GM21367 (cell line): ENCODE data around the gene LEPROT.
"Not testable (repeated sequence)": the region's sequence is repeated elsewhere in the genome, so short reads cannot be mapped to it uniquely, and the experiment has no call there.

Experiments
- ATAC-seq: cut with Tn5 transposase; IDR thresholded peaks from one replicate; pipeline ENCODE4 v1.9.1; 2021; ENCODE audit not compliant: unreplicated experiment

Gene LEPROT

DNA sequence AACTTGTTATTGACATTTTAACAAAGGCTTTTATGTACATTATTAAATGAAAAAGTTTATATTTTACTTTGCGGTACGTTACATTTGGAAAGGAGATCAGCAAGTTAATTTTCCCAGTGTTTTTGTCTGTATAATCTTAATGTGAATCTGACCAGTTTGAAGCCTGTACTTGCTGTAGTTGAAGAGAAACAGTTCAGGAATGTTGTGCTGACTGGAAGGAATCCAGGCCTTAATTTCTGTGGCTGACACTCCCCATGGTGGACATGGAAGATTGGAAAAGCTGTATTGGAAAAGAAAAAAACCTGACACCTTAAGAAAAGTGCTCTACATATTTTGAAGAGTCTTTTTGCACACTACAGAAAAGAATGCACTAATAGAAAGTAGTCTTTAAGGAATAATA lies 15.5 kb downstream of the LEPROT start:
- no peak for ATAC-seq

DNA sequence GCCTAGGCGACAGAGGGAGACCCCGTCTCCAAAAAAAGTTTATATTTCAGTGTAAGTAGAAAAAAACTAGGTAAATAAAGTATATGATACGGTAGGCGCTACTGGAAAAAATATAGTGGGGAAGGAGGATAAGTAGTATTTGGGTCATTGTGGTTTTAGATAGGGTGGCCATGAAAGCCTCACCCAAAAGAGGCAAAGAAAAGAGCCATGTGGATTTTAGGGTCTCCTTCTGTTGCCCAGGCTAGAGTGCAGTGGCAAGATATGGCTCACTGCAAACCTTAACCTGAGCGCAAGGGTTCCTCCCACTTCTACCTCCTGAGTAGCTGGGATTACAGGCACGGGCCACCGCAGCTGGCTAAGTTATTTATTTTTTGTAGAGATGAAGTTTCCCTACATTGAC lies 17.1 kb downstream of the LEPROT start:
- ATAC-seq, result no peak

DNA sequence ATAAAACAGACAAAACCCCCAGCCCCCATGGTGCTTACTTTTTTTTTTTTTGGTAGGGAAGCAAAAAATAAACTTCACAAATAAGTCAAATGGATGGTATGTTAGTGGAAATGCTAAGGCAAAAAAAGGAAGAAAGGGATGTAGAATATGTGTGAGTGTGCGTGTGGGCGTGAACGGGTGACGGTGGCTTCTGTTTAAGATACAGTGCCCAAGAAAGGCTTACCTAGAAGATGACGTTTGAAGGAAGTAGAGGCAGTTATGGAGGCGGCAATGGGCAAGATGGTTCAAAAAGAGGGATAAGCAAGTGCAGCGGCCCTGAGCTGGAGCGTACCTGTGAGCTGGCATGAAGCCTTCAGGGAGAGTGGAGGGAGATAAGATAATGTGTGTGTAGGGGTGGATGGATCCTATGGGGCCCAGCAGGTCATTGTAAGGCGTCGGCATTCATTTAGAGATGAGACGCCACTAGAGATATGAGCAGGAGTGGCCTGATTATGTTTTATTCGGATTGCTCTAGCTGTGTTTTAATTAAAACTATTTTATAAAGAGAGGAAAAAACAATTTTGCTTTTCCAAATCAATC lies 19.9 kb downstream of the LEPROT start:
- ATAC-seq, result no peak

DNA sequence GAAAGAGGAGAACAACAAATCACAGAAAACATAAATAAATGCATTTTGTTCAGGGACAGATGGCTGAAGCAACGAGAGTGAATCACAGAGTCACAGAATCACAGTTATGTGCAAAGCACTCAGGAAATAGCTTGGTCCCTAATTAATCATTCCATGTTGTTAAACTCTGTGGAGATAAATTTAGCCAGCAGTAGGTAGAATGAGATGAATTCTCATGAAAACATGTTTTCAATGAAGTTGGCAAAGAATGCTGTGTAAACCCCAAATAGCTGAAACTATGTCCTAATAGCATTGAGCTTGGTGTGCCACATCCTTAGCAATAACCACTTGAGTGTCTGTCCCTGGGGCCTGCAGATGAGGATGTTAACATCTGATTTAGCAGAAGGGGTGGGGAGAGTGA lies 20.4 kb downstream of the LEPROT start:
- no peak for ATAC-seq

DNA sequence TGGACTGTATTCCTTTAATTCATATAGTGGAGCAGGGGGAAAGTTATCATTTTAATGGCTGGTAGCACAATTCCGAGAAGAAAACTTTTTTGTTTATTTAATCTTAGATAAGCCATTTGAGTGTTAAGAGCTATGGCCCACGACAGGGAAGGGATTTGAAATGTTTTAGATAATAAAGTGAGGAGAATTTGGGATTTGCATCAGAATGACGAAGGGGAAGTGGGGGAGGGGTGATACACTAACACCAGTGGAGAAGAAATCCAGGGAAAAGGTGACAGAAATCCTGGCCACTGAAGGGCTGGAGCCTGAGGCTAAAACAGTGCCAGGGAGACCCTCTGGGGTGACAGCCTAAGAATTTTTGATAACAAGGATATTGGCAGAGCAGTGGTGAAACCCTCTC lies 21.0 kb downstream of the LEPROT start:
- ATAC-seq, result no peak

DNA sequence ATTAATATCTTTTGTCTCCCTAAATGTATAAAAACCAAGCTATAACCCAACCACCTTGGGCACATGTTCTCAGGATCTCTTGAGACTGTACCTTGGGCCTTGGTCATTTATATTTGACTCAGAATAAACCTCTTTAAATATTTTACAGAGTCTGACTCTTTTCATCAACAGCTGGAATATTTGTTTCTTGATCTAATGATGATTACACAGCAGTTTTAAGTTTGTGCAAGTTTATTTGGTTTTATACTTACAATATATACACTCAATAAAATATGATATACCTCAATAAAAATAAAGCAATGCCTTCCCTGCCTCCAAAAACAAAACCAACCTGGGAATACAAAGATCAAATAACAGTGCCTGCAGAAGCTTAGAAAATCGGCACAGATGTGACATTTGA lies 22.0 kb downstream of the LEPROT start:
- ATAC-seq, result no peak

DNA sequence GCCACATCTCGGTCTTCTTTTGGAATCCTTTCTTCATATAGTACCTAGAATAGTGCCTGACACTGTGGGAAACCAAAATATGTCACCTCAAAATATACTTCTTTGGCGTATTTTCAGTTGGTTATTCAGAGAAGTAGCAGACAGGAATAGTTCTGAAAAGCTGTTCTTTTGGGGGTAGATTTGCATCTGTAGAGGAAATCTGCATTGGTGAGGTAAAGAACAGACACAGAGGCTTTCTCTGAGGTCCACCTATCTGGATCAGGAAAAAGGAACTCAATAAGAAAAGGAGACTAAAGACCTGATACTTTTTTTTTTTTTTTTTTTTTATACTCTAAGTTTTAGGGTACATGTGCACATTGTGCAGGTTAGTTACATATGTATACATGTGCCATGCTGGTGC lies 23.2 kb downstream of the LEPROT start:
- ATAC-seq, result no peak

DNA sequence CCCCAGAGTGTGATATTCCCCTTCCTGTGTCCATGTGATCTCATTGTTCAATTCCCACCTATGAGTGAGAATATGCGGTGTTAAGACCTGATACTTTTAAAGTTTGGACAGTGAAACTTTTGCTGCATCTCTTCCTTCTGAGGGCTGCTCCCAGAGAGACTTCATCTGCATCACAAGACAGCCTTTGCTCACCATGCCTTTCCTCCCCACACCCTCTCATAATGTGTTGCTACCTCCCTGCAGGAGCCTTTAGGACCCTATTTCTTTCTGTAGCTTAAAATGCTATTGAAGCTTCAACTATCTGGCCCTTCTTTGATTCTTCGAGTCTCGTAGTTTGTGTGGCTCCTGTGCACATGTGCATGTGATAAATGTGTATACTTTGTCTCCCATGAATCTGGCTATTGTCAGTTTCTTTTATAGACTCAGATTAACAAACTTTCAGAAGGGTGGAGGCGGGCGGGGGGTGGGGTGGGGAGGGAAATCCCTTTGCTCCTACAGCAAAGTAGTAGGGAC lies 23.7 kb downstream of the LEPROT start:
- no peak for ATAC-seq

DNA sequence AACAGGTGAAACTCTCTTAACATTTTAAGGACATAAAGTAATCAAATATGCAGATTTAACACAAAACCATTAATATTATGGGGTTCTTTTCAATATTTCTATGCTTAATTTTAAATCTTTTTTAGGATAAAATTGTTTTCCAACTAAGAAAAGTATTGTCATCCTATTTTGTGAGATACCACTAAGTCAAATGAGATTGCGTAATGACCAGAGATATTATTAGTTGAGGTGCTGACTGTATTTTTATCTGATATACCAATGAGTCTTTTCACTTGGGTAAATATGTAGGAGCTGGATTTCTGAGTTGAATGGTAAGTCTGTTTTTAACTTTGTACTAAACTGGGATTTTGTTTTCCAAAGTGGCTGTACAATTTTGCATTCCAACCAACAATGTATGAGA lies 25.4 kb downstream of the LEPROT start:
- no peak for ATAC-seq

DNA sequence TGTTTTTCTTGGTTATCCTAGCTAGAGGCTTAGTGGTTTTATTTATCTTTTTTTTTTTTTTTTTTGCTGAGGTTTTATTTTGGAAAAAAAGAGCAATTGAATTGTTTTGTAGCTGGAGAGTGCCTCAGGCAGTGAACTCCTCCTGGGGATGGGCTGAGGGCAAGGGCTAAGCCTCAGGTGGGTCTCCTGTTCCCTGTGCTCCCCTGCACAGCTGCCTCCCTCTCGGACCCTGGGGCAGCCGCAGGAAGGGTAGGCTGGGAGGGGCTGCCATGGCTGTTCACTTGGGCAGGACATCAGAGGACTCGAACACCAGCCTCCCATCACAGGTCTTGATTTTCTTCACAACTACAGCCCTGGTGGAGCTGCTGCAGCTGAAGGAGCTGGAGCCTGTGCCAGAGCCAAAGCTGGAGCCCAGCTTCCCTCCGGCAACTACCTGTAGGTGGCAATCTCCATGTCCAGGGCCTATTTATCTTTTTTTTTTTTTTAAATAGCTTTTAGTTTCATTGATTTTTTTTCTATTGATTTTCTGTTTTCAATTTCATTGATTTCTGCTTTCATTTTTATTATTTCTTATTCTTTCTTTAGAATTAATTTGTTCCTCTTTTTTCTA lies 28.9 kb downstream of the LEPROT start:
- no peak for ATAC-seq

DNA sequence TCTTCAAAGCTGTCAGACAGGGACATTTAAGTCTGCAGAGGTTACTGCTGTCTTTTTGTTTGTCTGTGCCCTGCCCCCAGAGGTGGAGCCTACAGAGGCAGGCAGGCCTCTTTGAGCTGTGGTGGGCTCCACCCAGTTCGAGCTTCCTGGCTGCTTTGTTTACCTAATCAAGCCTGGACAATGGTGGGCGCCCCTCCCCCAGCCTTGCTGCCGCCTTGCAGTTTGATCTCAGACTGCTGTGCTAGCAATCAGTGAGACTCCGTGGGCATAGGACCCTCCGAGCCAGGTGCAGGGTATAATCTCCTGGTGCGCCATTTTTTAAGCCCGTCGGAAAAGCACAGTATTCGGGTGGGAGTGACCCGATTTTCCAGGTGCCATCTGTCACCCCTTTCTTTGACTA lies 35.2 kb downstream of the LEPROT start:
- not testable (repeated sequence) for ATAC-seq

DNA sequence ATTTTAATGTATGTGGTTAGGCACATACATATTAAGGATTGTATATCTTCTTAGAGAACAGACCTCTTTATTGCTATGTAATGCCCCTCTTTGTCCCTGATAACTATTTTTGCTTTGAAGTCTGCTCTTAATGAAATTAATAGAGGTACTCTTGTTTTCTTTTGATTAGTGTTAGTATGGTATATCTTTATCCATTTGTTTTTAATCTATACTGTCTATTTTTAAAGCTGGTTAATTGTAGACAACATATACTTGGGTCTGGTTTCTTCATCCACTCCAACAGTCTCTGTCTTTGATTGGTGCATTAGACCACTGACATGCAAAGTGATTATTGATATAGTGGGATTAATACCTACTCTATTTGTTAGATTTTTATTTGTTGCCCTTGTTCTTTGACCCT lies 36.0 kb downstream of the LEPROT start:
- no peak for ATAC-seq

DNA sequence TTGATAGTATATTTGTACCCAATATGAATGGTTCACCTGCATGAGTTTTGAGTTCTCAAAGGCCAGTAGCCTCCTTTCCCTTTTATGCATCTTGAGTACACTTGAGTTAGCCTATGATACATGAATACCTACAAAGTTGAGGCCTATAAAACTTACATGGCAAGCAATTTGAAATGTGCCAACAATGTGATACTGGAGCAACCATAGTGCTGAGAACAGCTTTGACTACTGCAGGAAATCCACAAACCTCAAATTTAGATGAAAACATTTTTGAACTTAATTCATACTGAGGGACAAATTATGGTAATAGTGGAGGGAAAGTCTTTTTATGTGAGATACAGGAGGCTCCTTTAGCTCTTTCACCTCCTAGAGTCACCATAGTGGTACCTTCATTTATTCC lies 37.4 kb downstream of the LEPROT start:
- no peak for ATAC-seq

DNA sequence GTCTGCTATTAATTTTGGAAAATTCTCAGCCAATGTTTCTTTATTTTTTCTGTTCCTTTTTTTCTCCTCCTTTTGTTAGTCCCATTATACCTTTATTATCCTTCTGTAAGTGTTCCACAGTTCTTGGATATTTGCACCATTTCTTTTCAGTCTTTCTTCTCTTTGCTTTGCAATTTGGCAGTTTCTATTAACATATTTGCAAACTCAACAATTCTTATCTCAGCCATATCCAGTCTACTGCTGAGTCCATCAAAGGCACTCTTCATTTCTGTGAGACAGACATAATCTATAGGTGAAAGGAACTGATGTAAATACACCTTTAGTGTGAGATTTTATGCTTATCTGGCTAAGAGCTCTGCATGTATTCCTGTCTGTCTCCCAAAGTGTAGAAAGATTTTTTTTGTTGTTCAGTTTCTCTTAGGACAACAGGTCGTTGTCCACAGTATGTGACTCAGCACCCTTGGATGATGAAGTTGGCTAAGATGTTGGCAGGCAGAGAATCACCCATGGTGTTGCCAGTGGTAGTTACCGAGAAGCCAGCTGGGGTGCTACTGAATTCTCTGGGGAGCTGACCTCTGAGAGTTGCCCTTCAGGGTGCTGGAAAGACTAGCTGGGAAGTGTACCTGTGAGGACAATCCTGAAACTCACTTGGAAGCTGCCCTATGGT lies 38.4 kb downstream of the LEPROT start:
- ATAC-seq, result no peak

DNA sequence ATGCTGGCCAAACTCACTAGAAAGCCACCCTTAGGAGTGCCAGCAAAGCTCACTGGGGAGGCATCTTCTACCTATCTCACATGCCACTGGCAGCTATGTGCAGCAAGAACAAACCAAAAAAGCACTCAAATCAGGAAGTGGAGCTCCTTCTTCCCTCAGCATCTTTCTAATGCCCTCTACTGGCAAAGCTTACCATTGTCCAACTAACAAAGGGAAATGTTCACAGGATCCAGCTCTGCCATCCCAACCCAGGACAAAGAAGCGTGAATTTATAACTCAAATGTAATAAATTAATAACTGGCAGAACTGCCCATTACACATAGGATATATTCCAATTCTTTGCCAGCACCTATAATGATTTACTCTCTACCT lies 38.9 kb downstream of the LEPROT start:
- ATAC-seq, result peak; percentile 78

DNA sequence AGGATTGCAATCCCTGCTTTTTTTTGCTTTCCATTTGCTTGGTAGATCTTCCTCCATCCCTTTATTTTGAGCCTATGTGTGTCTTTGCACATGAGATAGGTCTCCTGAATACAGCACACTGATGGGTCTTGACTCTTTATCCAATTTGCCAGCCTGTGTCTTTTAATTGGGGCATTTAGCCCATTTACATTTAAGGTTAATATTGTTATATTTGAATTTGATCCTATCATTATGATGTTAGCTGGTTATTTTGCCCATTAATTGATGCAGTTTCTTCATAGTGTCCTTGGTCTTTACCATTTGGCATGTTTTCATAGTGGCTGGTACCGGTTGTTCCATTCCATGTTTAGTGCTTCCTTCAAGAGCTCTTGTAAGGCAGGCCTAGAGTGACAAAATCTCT lies 45.4 kb downstream of the LEPROT start:
- not testable (repeated sequence) for ATAC-seq

DNA sequence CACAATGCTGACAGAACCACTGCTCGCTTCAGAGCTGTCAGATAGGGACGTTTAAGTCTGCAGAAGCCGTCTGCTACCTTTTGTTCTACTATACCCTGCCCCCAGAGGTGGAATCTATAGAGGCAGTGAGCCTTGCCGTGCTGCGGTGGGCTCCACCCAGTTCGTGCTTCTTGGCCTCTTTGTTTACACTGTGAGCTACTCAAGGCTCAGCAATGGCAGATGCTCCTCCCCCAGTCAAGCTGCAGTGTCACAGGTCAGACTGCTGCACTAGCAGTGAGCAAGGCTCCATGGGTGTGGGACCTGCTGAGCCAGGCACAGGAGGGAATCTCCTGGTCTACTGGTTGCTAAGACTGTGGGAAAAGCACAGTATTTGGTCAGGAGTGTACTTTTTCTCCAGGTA lies 47.1 kb downstream of the LEPROT start:
- no peak for ATAC-seq

DNA sequence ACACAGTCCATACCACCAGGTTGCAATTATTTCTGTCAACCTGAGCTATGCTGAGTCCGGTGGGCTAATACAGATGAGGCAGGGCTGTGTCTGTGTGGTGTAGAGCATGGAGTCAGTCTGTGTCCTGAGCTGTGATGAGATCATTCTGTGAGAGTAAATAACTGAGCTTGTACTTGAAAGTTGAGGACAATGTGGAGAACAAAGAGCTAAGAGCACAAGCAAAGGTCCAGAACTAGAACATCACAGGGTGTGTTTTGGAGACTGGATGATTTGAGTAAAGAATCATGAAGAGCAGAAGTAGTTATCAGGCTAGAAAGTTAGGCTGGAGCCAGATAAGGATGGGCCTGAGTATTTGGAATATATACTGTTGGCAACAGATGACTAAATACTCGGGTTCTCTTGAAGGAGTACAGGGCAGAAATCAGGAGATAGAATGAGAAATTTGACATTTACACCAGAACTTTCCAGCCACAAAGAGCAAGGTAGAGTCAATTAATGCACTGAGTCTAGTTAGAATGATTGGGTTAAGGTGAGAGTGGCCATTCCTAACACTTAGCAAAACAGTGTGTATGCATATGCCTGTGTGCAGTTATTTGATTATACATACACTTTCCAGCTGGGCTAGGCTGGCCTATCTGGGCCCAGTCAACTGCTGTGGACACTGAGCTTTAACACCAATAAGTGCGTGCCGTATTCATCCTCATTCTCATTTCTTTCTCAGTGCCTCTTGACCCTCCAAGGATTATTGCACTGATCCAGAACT lies 48.8 kb downstream of the LEPROT start:
- no peak for ATAC-seq

DNA sequence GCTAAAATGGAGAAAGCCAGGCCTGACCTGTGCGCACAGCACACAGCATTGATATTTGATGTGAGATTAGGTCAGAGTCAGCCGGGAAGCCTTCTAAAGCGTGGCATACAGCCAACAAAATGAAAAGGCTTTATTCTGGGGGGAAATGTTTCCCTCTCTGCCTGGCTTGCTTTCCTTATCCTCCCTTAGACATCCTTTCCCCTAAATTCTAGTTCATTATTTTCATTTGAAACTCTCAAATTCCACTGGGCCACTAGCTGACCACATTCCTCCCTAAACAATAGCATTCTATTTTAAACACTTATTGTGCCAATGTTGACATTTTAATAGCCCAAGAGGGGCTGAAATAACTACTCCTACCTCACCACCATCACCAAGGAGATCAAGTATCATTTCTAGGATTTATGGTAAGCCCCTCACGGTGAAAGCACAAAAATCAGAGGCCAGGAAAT lies 49.4 kb downstream of the LEPROT start:
- ATAC-seq, result no peak

DNA sequence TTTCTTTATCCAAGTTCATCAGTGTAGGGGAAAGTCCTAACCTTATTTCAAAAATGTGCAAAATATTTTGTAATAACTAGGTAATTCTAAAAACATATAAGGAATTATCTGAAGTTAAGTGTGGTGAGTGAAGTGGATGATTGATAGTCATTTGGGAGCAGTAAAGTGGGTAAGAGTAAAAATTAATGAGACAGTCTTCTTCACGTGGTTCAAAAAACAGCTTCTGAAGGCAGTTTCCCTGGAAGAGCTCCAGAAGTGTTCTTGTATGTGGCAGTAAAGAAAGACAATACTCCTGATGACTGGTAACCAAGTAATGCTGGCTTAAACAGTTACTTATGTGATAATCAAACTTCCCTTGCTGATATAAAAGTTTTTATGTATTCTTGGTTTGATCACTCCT lies 50.3 kb downstream of the LEPROT start:
- no peak for ATAC-seq

DNA sequence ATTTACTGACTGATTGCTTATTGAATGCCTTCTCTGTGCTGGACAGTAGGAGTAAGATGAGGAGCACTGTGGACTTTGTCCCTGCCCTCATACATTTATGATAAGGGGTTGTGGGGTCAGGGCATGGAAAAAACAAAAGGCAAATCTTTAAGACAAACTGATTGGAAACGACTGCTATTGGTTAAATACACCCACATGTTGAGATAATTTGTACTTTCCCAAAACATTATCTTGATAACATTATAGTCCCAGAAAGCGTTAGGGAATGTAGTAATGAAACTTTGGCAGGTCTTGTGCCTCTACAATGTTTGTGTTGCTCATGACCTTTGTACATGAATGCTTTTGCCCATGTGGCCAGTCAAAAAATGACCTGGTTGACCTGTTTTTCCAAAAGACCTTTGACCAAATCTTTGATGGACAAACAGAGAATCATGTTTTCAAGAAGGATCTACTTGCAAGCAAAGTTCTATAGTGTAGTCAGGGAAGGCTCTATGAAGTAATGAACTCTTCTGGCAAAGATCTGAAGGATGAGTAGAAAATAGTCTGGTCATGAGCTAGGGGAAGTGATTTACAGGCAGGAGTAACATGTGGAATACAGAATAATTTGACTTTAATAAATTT lies 50.9 kb downstream of the LEPROT start:
- ATAC-seq, result no peak
